ENCODE results near the gene PLEK2. TPM values are rescaled to one million over a fixed set of nuclear protein-coding genes. Genes with fewer than 3 reads are reported as not detected.

PLEK2 gene
- total and polyA plus RNA-seq, 11 donors: 0.30 to 2.6 (median 0.87) TPM; not detected in 4

DNA sequence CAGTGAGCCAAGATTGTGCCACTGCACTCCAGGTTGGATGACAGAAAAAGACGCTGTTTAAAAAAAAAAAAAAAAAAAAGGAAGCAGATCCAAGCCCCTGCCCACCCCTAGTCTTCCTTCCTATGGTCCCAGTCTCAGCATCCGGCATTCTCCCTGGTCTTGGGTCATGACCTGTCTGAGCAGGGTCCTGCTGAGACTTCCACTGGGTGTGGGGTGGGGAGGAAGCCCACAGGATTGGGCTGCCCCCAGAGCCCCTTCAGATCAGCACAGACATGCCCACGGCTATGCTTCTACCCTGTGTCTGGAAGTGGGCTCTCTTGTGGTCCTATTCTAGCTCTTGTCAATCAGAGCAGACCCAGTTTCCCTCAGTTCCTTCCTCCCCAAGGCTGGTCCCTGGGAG, 12.6 kb upstream of the PLEK2 start:
- ATAC-seq (no peak), DNase-seq (no peak)
- Histone ChIP-seq H3K4me1 (peaks cover 0 to 12% (median 4%) of the 10 kb centered on the region in 12 donors), H3K9me3 (no peaks in the 10 kb centered on the region), H3K27me3 (peaks cover 0 to 12% (median 0%) of the 10 kb centered on the region in 9 donors), H3K27ac (no peak overlapping the region), H3K4me3 (no peak overlapping the region), H3K36me3 (no peaks in the 10 kb centered on the region)
- intact Hi-C loops (cut with DNase I): loop anchor here in 2 of 10 donors (10.0 kb wide), 1 partner anchor 280 kb away; the partner anchor contains the start of gene RDH12 (in 2 of the 2)
- TF ChIP-seq, protein P1, sequence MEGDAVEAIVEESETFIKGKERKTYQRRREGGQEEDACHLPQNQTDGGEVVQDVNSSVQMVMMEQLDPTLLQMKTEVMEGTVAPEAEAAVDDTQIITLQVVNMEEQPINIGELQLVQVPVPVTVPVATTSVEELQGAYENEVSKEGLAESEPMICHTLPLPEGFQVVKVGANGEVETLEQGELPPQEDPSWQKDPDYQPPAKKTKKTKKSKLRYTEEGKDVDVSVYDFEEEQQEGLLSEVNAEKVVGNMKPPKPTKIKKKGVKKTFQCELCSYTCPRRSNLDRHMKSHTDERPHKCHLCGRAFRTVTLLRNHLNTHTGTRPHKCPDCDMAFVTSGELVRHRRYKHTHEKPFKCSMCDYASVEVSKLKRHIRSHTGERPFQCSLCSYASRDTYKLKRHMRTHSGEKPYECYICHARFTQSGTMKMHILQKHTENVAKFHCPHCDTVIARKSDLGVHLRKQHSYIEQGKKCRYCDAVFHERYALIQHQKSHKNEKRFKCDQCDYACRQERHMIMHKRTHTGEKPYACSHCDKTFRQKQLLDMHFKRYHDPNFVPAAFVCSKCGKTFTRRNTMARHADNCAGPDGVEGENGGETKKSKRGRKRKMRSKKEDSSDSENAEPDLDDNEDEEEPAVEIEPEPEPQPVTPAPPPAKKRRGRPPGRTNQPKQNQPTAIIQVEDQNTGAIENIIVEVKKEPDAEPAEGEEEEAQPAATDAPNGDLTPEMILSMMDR (IDR thresholded peaks at IDR 0.05): no peak
- TF ChIP-seq POLR2A (IDR thresholded peaks at IDR 0.05): no peak
- WGBS, 4 donors: 48 to 57% (median 52%) methylated on average over 3 of the region's 3 CpGs

DNA sequence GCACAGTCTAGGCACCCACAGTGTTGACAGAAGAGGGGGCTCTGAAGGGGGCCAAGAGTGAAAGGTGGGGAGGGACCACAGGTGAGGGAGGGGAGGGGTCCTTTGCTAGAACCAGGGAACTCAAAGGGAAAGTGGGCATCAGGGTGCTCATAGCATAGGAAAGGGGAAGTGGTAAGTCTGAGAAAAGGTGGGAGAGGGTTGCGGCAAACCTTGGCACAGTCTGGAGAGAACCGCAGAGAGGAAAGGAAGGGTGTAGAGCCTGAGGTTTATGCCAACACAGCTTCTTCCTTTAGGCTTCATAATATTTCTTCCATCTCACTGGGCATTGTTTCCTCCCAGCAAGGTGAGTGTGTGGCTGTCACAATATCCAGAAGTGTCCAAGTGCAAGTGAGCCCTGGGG, 11.5 kb upstream of the PLEK2 start:
- 62 to 79% (median 71%) methylated on average over 2 of the region's 2 CpGs for WGBS, 4 donors
- Histone ChIP-seq H3K27me3 (peaks cover 0 to 12% (median 0%) of the 10 kb centered on the region in 9 donors), H3K4me3 (no peak overlapping the region), H3K9me3 (no peaks in the 10 kb centered on the region), H3K27ac (no peak overlapping the region), H3K4me1 (peaks cover 0 to 12% (median 4%) of the 10 kb centered on the region in 12 donors), H3K36me3 (no peaks in the 10 kb centered on the region)
- DNase-seq (no peak), ATAC-seq (no peak)
- TF ChIP-seq POLR2A (IDR thresholded peaks at IDR 0.05): no peak
- TF ChIP-seq, protein P1 (IDR thresholded peaks at IDR 0.05): no peak
- intact Hi-C loops (cut with DNase I): loop anchor here in 2 of 10 donors (10.0 kb wide), 1 partner anchor 281 kb away; the partner anchor contains the start of gene RDH12 (in 2 of the 2)

DNA sequence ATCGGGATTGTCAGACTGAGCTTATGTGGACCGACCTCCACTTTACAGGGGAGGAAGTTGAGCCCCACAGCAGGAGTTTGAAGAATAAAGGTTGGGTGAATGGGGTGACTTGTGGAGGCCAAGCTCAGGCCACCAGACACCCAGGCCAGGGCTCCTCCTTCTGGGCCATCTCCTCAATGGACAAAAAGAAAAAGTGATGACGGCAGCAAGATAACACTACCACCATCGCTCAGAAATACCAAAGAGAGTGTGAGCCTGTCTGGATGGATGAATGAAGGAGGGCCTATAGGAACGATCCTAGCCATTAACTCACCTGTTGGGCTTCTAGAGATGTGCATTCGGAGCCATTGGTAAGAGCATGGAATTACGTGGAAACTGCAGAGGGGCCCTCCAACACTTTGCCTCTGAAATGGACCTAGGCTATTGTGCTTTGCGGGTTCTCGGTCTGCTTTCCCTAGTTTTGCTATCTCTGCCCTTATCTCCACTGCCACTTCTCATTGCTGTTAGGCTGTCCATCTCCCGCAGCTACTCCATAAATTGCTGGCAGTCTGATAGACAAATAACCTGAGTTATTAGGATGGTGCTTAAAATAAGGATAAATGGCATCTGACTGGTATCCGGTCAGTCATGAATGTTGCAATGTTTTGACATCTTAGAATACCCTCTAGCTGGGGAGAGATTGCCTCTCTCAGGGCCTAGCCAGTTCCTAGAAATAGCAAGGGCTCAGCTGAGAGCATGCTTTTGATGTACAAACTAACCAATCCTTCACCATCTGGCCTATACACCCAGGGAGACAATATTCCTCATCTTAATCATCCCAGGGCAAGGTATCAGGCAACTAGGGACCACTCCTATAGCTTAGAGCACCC, 9.6 kb upstream of the PLEK2 start:
- no peaks in the 10 kb centered on the region for H3K9me3 ChIP-seq
- TF ChIP-seq, protein P1 (IDR thresholded peaks at IDR 0.05): no peak
- TF ChIP-seq POLR2A (IDR thresholded peaks at IDR 0.05): no peak
- no peak for ATAC-seq

DNA sequence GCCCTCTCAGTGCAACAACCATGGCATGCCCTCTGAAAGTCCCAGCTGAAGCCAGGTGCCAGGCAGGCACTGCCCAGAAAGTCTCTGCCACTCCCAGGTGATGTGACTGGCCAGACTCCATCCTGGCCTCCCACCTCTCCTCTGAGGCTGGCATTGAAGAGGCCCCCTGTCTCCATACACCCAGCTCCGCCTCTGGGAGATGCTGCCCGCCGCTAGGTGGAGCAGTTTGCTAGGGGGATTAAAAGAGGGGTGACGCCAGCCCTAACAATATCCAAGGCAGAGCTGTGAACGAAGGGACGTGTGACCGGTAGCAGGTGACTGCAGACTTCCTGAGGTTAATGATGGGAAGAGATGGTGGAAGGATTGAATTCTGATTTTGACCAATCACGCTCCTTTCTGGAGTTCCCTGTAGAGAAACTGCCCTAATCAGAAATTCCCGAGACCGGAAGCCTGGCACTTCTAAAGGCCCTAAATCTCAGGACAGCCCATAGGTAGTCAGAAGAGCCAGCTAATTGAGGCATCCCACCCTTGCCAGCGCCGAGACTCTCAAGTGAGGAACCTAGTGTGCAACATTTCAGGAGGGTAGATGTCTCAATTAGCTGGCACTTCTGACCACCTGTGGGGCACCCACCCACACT, 8.3 kb upstream of the PLEK2 start:
- H3K27ac ChIP-seq: no peak overlapping the region
- H3K9me3 ChIP-seq: no peaks in the 10 kb centered on the region
- H3K27me3 ChIP-seq: peaks cover 0 to 2% (median 0%) of the 10 kb centered on the region in 9 donors
- peaks cover 0 to 5% (median 0%) of the 10 kb centered on the region in 12 donors for H3K4me1 ChIP-seq
- 66 to 78% (median 75%) methylated on average over 12 of the region's 12 CpGs for WGBS, 4 donors
- DNase-seq (no peak), ATAC-seq (no peak)
- intact Hi-C loops (cut with DNase I): loop anchor here in 2 of 10 donors (10.0 kb wide), 1 partner anchor 285 kb away; the partner anchor contains the start of gene RDH12 (in 2 of the 2)
- H3K4me3 ChIP-seq: no peak overlapping the region
- TF ChIP-seq, protein P1 (IDR thresholded peaks at IDR 0.05): peak in 7 of 12 donors; percentile 8 to 33 (median 18)
- no peak for TF ChIP-seq POLR2A (IDR thresholded peaks at IDR 0.05)
- no peaks in the 10 kb centered on the region for H3K36me3 ChIP-seq

More for the DNA sequence above, 9.6 kb upstream of the PLEK2 start:
- intact Hi-C loops (cut with DNase I): loop anchor here in 2 of 10 donors (10.0 kb wide), 1 partner anchor 283 kb away; the partner anchor contains the start of gene RDH12 (in 2 of the 2)
- no peak for DNase-seq
- Histone ChIP-seq H3K4me1 (peaks cover 0 to 5% (median 0%) of the 10 kb centered on the region in 12 donors), H3K27me3 (peaks cover 0 to 12% (median 0%) of the 10 kb centered on the region in 9 donors), H3K36me3 (no peaks in the 10 kb centered on the region), H3K27ac (no peak overlapping the region), H3K4me3 (no peak overlapping the region)
- WGBS, 4 donors: 80 to 88% (median 83%) methylated on average over 11 of the region's 11 CpGs
